HCT116 (cell line): ENCODE results near the gene CSNK2A2. TPM values are rescaled to one million over a fixed set of nuclear protein-coding genes. Genes with fewer than 3 reads are reported as not detected.

Source experiments
- ATAC-seq: fragments of 200-7000 bp; cut with Tn5 transposase; 2 replicates; pipeline ENCODE4 v1.9.1; 2020; ENCODE audit warnings: mild to moderate bottlenecking, moderate library complexity
- BruUV-seq: library from RNA; stranded (reverse); fragments of 400-500 nt; replicated peaks from 2 replicates; lab custom pipeline; 2021; lab: Mats Ljungman, UMichigan
- CTCF ChIA-PET: fragments of 300-600 bp; sonication (Branson Sonifier 250); formaldehyde crosslinking; loops from one replicate; lab custom pipeline; 2021; ENCODE audit warnings: antibody characterized with exemption; lab: Charles Lee
- POLR2A ChIA-PET: fragments of 300-600, 350-600 bp; sonication (Branson Sonifier 250); formaldehyde crosslinking; loops from one replicate; lab custom pipeline; 2021; ENCODE audit warnings: antibody characterized with exemption; lab: Charles Lee
- RAD21 ChIA-PET, 2 experiments: fragments of 300-600 bp; sonication (Branson Sonifier 250); formaldehyde crosslinking; loops; one replicate each; lab custom pipeline; 2023; ENCODE audit warnings: low total read pairs in 2 of 2; ENCODE audit not compliant: uncharacterized antibody in 2 of 2, unreplicated experiment in 2 of 2, low non-redundant PET in 1 of 2; lab: Charles Lee
- DNase-seq: peaks from one replicate; pipeline ENCODE4 v3.0.0-alpha.2; 2010; ENCODE audit warnings: low read depth, low spot score
- H2AFZ ChIP-seq: fragments of 200-600 bp; shearing (Covaris generic), sonication (generic); 2 replicates; pipeline ENCODE4 v1.6.1; 2017; ENCODE audit warnings: low read depth, mixed run types, mixed read lengths, antibody characterized with exemption, low read length; ENCODE audit not compliant: poor library complexity, severe bottlenecking
- H3K27ac ChIP-seq: 2 replicates; pipeline ENCODE4 v1.5.1; 2012; ENCODE audit warnings: low read depth, low read length
- H3K27me3 ChIP-seq: fragments of 200-600 bp; sonication (generic); 2 replicates; pipeline ENCODE4 v1.6.1; 2016; ENCODE audit warnings: mixed run types, low read length, mixed read lengths; ENCODE audit not compliant: insufficient read depth
- H3K36me3 ChIP-seq, 2 experiments: fragments of 200-500 bp in 1 of 2; fragments of 200-600 bp in 1 of 2; sonication (Bioruptor generic) in 1 of 2; sonication (generic) in 1 of 2; 2 replicates each; pipeline versions ENCODE4 v1.5.1 to v1.6.1; 2014 to 2016; ENCODE audit warnings: low read length in 2 of 2, inconsistent platforms in 1 of 2, mixed read lengths in 1 of 2, mixed run types in 1 of 2; ENCODE audit not compliant: insufficient read depth in 2 of 2, control insufficient read depth in 1 of 2
- H3K4me1 ChIP-seq, 2 experiments: fragments of 200-600 bp in 1 of 2; sonication (generic) in 1 of 2; 2 replicates each; pipeline versions ENCODE4 v1.5.1 to v1.6.1; 2012 to 2017; ENCODE audit warnings: low read length in 2 of 2, inconsistent platforms in 1 of 2, mild to moderate bottlenecking in 1 of 2, mixed read lengths in 1 of 2, mixed run types in 1 of 2, moderate library complexity in 1 of 2; ENCODE audit not compliant: insufficient read depth in 2 of 2, control insufficient read depth in 1 of 2
- H3K4me2 ChIP-seq: fragments of 200-600 bp; sonication (generic); 2 replicates; pipeline ENCODE4 v1.6.1; 2017; ENCODE audit warnings: mixed run types, low read length, mixed read lengths
- H3K4me3 ChIP-seq, 2 experiments: fragments of 200-600 bp in 1 of 2; sonication (generic) in 1 of 2; replicated peaks in 1 of 2; 2 replicates each; pipeline ENCODE4 v1.5.1; 2011 to 2016; ENCODE audit warnings: low read length in 2 of 2, control low read depth in 1 of 2, low read depth in 1 of 2, mild to moderate bottlenecking in 1 of 2, mixed read lengths in 1 of 2, mixed run types in 1 of 2
- H3K79me2 ChIP-seq: fragments of 200-600 bp; sonication (generic); 2 replicates; pipeline ENCODE4 v1.6.1; 2017; ENCODE audit warnings: mild to moderate bottlenecking, mixed run types, low read length, moderate library complexity, mixed read lengths; ENCODE audit not compliant: insufficient read depth
- H3K9ac ChIP-seq: fragments of 200-600 bp; sonication (generic); 2 replicates; pipeline ENCODE4 v1.6.1; 2016; ENCODE audit warnings: low read length, mixed read lengths
- H3K9me2 ChIP-seq: fragments of 200-600 bp; sonication (generic), shearing (Covaris generic); 2 replicates; pipeline ENCODE4 v1.6.1; 2017; ENCODE audit warnings: mixed run types, mild to moderate bottlenecking, moderate library complexity; ENCODE audit not compliant: insufficient read depth
- H3K9me3 ChIP-seq, 2 experiments: fragments of 200-500 bp in 1 of 2; fragments of 200-600 bp in 1 of 2; sonication (Bioruptor generic) in 1 of 2; sonication (generic) in 1 of 2; 2 replicates each; pipeline ENCODE4 v1.6.1; 2014 to 2017; ENCODE audit warnings: low read length in 2 of 2, mixed read lengths in 2 of 2, inconsistent platforms in 1 of 2, low read depth in 1 of 2, mild to moderate bottlenecking in 1 of 2, mixed run types in 1 of 2, moderate library complexity in 1 of 2; ENCODE audit not compliant: control insufficient read depth in 1 of 2, insufficient read depth in 1 of 2
- H4K20me1 ChIP-seq: fragments of 200-600 bp; sonication (generic), shearing (Covaris generic); 2 replicates; pipeline ENCODE4 v1.6.1; 2017; ENCODE audit warnings: mixed run types, mild to moderate bottlenecking, moderate library complexity; ENCODE audit not compliant: insufficient read depth
- CBX3 ChIP-seq: IDR thresholded peaks from 2 replicates; pipeline ENCODE4 v1.6.1; 2012; ENCODE audit warnings: low read depth
- CEBPB ChIP-seq: IDR thresholded peaks from 2 replicates; pipeline ENCODE4 v1.6.1; 2012; ENCODE audit warnings: low read depth
- EGR1 ChIP-seq: IDR thresholded peaks from 2 replicates; pipeline ENCODE4 v1.6.1; 2012; ENCODE audit warnings: low read depth
- ELF1 ChIP-seq: IDR thresholded peaks from 2 replicates; pipeline ENCODE4 v1.6.1; 2012; ENCODE audit warnings: low read depth, borderline replicate concordance
- EZH2 ChIP-seq: fragments of 200-600 bp; sonication (generic); IDR thresholded peaks from 2 replicates; pipeline ENCODE4 v1.6.1; 2017; ENCODE audit warnings: antibody characterized with exemption, mixed run types
- FOSL1 ChIP-seq: IDR thresholded peaks from 2 replicates; pipeline ENCODE4 v1.6.1; 2012; ENCODE audit warnings: low read depth
- JUND ChIP-seq: IDR thresholded peaks from 2 replicates; pipeline ENCODE4 v1.6.1; 2012
- POLR2A ChIP-seq: IDR thresholded peaks from 2 replicates; pipeline ENCODE4 v1.7.0; 2011; ENCODE audit warnings: borderline replicate concordance; ENCODE audit not compliant: insufficient read depth, insufficient read length; ENCODE audit errors: extremely low read depth
- RAD21 ChIP-seq: IDR thresholded peaks from 2 replicates; pipeline ENCODE4 v1.6.1; 2012; ENCODE audit warnings: low read depth, mild to moderate bottlenecking
- SIN3A ChIP-seq: IDR thresholded peaks from 2 replicates; pipeline ENCODE4 v1.6.1; 2012; ENCODE audit warnings: low read depth
- SP1 ChIP-seq: IDR thresholded peaks from 2 replicates; pipeline ENCODE4 v1.6.1; 2012; ENCODE audit warnings: low read depth
- SRF ChIP-seq: IDR thresholded peaks from 2 replicates; pipeline ENCODE4 v1.6.1; 2012; ENCODE audit warnings: low read depth
- TCF7L2 ChIP-seq: IDR thresholded peaks from 2 replicates; pipeline ENCODE4 v1.7.0; 2011; ENCODE audit warnings: borderline replicate concordance, inconsistent platforms; ENCODE audit not compliant: insufficient read depth, insufficient read length; ENCODE audit errors: extremely low read depth
- YY1 ChIP-seq: IDR thresholded peaks from 2 replicates; pipeline ENCODE4 v1.6.1; 2011; ENCODE audit warnings: low read length, low read depth, moderate library complexity, mild to moderate bottlenecking; ENCODE audit not compliant: insufficient replicate concordance; ENCODE audit errors: extremely low read depth
- ZFX ChIP-seq: fragments of 450-650 bp; IDR thresholded peaks from 2 replicates; pipeline ENCODE4 v1.6.1; 2017
- intact Hi-C: fragments of 100-400 bp; cut with micrococcal nuclease; formaldehyde crosslinking; loops from 2 replicates; pipeline ENCODE4 v1.10.0; 2022
- total RNA-seq: library from RNA; stranded (reverse); gene quantifications from one replicate; pipeline ENCODE4 v1.2.1, GENCODE V29; 2021; ENCODE audit not compliant: unreplicated experiment
- TF ChIP-seq, protein P1 (sequence below): IDR thresholded peaks from 2 replicates; pipeline ENCODE4 v1.6.1; 2011; ENCODE audit warnings: mild to moderate bottlenecking, low read length, moderate library complexity; ENCODE audit not compliant: insufficient replicate concordance; ENCODE audit errors: extremely low read depth
- TF ChIP-seq, protein P2 (sequence below), 3 experiments: fragments of 200-600 bp in 1 of 3; sonication (generic) in 1 of 3; IDR thresholded peaks in 2 of 3; conservative IDR thresholded peaks in 1 of 3; 2 replicates each; pipeline ENCODE4 v1.5.1; 2012 to 2017; ENCODE audit warnings: low read depth in 2 of 3, low read length in 2 of 3, antibody characterized with exemption in 1 of 3, borderline replicate concordance in 1 of 3, control low read depth in 1 of 3, mild to moderate bottlenecking in 1 of 3, mixed read lengths in 1 of 3, mixed run types in 1 of 3, moderate library complexity in 1 of 3; ENCODE audit not compliant: insufficient read depth in 1 of 3
- TF ChIP-seq, protein P3 (sequence below): IDR thresholded peaks from 2 replicates; pipeline ENCODE4 v1.6.1; 2012; ENCODE audit warnings: low read depth
- TF ChIP-seq, protein P4 (sequence below): IDR thresholded peaks from 2 replicates; pipeline ENCODE4 v1.6.1; 2012

CSNK2A2 gene
- total RNA-seq, 1 experiment from 2014 or later = 97.7 TPM

DNA sequence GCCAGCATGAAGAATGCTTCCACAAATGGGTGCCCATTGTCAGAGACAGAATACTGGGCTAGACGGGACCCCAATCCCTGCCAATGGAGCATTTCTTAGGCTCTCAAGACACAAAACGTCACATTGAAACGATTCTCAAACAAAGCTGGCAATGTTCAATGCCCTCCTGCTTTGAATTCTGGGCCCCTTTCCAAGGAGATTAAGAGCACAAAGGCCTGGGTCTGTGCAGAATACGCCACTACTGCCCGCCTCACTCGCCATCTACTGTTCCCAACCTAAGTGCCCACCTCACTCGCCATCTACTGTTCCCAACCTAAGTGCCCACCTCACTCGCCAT, 78.4 kb downstream of the CSNK2A2 start:
- Histone ChIP-seq H3K9me3 (no peaks in the 10 kb centered on the region), H3K9ac (no peak overlapping the region), H3K27ac (no peak overlapping the region), H4K20me1 (peaks cover 12% of the 10 kb centered on the region; the same call in 1 of the 2 replicates), H3K36me3 (peaks cover 22 to 24% of the 10 kb centered on the region in 2 experiments; a peak in 3 of 4 replicates), H3K79me2 (peaks cover 82% of the 10 kb centered on the region), H3K9me2 (no peaks in the 10 kb centered on the region), H3K4me1 (peaks cover 3 to 8% of the 10 kb centered on the region in 2 experiments; a peak in 2 of 4 replicates), H3K4me2 (no peak overlapping the region), H3K27me3 (no peaks in the 10 kb centered on the region), H2AFZ (no peak overlapping the region), H3K4me3 (no peak overlapping the region)
- ChIA-PET CTCF (interaction anchor here (1.9 kb wide), 1 partner anchor 12 kb away, joined by 4 read pairs; no protein-coding TSS in a partner anchor), RAD21 (no interaction called here), POLR2A (no interaction called here)
- DNase-seq (no peak), ATAC-seq (no peak)
- intact Hi-C loops = no loop called here
- BruUV-seq = no TSS peak
- TF ChIP-seq CEBPB (no peak), SIN3A (no peak), YY1 (no peak), EZH2 (no peak), EGR1 (no peak), ZFX (no peak), FOSL1 (no peak), POLR2A (no peak), RAD21 (no peak), SP1 (no peak), JUND (no peak), SRF (no peak), ELF1 (no peak), CBX3 (no peak), TCF7L2 (no peak)
- TF ChIP-seq, protein P1, sequence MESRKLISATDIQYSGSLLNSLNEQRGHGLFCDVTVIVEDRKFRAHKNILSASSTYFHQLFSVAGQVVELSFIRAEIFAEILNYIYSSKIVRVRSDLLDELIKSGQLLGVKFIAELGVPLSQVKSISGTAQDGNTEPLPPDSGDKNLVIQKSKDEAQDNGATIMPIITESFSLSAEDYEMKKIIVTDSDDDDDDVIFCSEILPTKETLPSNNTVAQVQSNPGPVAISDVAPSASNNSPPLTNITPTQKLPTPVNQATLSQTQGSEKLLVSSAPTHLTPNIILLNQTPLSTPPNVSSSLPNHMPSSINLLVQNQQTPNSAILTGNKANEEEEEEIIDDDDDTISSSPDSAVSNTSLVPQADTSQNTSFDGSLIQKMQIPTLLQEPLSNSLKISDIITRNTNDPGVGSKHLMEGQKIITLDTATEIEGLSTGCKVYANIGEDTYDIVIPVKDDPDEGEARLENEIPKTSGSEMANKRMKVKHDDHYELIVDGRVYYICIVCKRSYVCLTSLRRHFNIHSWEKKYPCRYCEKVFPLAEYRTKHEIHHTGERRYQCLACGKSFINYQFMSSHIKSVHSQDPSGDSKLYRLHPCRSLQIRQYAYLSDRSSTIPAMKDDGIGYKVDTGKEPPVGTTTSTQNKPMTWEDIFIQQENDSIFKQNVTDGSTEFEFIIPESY = no peak
- TF ChIP-seq, protein P2, sequence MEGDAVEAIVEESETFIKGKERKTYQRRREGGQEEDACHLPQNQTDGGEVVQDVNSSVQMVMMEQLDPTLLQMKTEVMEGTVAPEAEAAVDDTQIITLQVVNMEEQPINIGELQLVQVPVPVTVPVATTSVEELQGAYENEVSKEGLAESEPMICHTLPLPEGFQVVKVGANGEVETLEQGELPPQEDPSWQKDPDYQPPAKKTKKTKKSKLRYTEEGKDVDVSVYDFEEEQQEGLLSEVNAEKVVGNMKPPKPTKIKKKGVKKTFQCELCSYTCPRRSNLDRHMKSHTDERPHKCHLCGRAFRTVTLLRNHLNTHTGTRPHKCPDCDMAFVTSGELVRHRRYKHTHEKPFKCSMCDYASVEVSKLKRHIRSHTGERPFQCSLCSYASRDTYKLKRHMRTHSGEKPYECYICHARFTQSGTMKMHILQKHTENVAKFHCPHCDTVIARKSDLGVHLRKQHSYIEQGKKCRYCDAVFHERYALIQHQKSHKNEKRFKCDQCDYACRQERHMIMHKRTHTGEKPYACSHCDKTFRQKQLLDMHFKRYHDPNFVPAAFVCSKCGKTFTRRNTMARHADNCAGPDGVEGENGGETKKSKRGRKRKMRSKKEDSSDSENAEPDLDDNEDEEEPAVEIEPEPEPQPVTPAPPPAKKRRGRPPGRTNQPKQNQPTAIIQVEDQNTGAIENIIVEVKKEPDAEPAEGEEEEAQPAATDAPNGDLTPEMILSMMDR (IDR thresholded peaks at IDR 0.05 in 2 of 3, conservative IDR thresholded peaks at IDR 0.05 in 1 of 3; ENCODE audit: borderline replicate concordance in 1 of 3, insufficient read depth in 1 of 3, low read depth in 2 of 3, low read length in 2 of 3) = no peak
- TF ChIP-seq, protein P3, sequence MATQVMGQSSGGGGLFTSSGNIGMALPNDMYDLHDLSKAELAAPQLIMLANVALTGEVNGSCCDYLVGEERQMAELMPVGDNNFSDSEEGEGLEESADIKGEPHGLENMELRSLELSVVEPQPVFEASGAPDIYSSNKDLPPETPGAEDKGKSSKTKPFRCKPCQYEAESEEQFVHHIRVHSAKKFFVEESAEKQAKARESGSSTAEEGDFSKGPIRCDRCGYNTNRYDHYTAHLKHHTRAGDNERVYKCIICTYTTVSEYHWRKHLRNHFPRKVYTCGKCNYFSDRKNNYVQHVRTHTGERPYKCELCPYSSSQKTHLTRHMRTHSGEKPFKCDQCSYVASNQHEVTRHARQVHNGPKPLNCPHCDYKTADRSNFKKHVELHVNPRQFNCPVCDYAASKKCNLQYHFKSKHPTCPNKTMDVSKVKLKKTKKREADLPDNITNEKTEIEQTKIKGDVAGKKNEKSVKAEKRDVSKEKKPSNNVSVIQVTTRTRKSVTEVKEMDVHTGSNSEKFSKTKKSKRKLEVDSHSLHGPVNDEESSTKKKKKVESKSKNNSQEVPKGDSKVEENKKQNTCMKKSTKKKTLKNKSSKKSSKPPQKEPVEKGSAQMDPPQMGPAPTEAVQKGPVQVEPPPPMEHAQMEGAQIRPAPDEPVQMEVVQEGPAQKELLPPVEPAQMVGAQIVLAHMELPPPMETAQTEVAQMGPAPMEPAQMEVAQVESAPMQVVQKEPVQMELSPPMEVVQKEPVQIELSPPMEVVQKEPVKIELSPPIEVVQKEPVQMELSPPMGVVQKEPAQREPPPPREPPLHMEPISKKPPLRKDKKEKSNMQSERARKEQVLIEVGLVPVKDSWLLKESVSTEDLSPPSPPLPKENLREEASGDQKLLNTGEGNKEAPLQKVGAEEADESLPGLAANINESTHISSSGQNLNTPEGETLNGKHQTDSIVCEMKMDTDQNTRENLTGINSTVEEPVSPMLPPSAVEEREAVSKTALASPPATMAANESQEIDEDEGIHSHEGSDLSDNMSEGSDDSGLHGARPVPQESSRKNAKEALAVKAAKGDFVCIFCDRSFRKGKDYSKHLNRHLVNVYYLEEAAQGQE = no peak
- TF ChIP-seq, protein P4, sequence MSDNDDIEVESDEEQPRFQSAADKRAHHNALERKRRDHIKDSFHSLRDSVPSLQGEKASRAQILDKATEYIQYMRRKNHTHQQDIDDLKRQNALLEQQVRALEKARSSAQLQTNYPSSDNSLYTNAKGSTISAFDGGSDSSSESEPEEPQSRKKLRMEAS = no peak
